Erythroblast (primary cell): Measurements from ENCODE around the gene CFAP92.

Source experiments
- GATA1 ChIP-seq: IDR thresholded peaks from 2 replicates; pipeline ENCODE4 v1.6.1; 2011; ENCODE audit warnings: low read depth, mild to moderate bottlenecking, control low read depth, low read length, moderate library complexity
- POLR2A ChIP-seq: IDR thresholded peaks from 2 replicates; pipeline ENCODE4 v1.6.1; 2011; ENCODE audit warnings: mild to moderate bottlenecking, low read length

DNA sequence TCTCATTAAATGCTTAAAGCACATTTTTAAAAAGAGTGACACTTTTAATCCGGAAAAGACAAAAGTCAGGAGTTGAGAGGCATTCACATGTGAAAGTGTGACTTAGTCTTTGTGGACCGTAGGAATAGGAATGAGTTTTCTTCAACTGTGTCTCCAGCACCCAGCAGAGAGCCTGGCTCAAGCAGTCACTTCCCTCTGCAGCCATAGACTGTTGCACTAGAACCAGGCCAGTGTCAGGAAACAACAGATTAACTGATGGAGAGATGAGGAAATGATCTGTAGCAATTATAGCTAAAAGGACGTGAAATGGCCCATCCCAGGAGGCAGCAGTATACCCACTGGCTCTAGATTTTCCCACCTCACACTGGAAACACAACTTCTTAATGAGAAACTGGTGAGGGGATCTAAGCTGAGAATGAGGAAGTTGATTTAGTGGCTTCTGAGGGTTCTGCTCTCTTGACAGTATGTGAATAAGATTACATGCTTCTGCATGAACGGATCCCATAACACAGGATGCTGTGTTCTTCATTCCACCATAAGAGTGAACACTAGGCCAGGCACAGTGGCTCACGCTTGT is 19.8 kb downstream of the CFAP92 start:
- TF ChIP-seq POLR2A (no peak), GATA1 (no peak)
